HEK293T (cell line): ENCODE results near the gene SNX19.

ENCODE experiments used
- CTBP1 ChIP-seq: fragments of 450-650 bp; IDR thresholded peaks from 2 replicates; pipeline ENCODE4 v1.6.1; 2016; ENCODE audit warnings: borderline replicate concordance
- ELF4 ChIP-seq: fragments of 450-650 bp; IDR thresholded peaks from 2 replicates; pipeline ENCODE4 v1.6.1; 2017; ENCODE audit warnings: antibody characterized with exemption
- FOXK2 ChIP-seq: fragments of 450-650 bp; IDR thresholded peaks from 2 replicates; pipeline ENCODE4 v1.6.1; 2016; ENCODE audit warnings: mild to moderate bottlenecking
- LEF1 ChIP-seq: fragments of 450-650 bp; IDR thresholded peaks from 2 replicates; pipeline ENCODE4 v1.6.1; 2017; ENCODE audit warnings: mild to moderate bottlenecking, borderline replicate concordance
- PKNOX1 ChIP-seq: fragments of 450-650 bp; IDR thresholded peaks from 2 replicates; pipeline ENCODE4 v1.6.1; 2016
- SP1 ChIP-seq: fragments of 450-650 bp; IDR thresholded peaks from 2 replicates; pipeline ENCODE4 v1.6.1; 2017
- SUZ12 ChIP-seq: fragments of 450-650 bp; IDR thresholded peaks from 2 replicates; pipeline ENCODE4 v1.6.1; 2016; ENCODE audit warnings: mild to moderate bottlenecking

DNA sequence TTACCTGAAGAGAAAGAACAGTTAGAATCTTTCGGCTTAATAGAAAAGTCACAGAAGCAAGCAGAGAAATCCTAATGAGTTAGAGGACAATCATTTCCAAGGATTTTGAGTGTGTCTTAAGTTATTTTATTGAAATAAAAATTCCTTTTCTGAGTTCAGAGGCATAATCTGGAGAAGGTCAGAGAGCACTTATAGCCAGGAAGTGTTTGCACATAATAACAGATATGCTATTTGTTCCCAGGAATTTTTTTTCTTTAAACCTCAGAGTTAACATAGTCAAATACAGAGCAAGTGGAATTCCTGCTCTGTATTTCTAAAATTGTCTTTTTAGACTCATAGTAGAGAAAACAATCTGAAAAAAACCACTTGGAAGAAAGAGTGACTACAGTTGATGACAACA is 74.3 kb downstream of the SNX19 start:
- no peak for TF ChIP-seq CTBP1
- no peak for TF ChIP-seq SUZ12
- no peak for TF ChIP-seq SP1
- TF ChIP-seq FOXK2: no peak
- no peak for TF ChIP-seq ELF4
- no peak for TF ChIP-seq LEF1
- TF ChIP-seq PKNOX1: no peak
